ENCODE measurements around the gene RRAGD.
A peak's percentile ranks its signal among the peaks of the same experiment; 100 is the strongest.

Gene RRAGD

GRCh38 chr6:89375427-89376267, 36.4 kb downstream of the RRAGD start:
- no peak for DNase-seq

GRCh38 chr6:89372506-89372901, 39.6 kb downstream of the RRAGD start:
- DNase-seq = no peak

GRCh38 chr6:89371849-89372505, 40.1 kb downstream of the RRAGD start:
- peak in 1 of 2 experiments; percentile 62 for DNase-seq

- peak in 1 of 2 experiments; percentile 46 for DNase-seq
Observed at GRCh38 chr6:89368999-89369398, 43.1 kb downstream of the RRAGD start.

GRCh38 chr6:89368107-89368506, 44.0 kb downstream of the RRAGD start:
- DNase-seq = peak in 1 of 2 experiments; percentile 28

GRCh38 chr6:89364586-89364985, 47.5 kb downstream of the RRAGD start:
- DNase-seq = no peak

GRCh38 chr6:89361171-89361570, 50.9 kb downstream of the RRAGD start:
- no peak for DNase-seq

- DNase-seq = no peak
Observed at GRCh38 chr6:89360415-89360999, 51.6 kb downstream of the RRAGD start.

GRCh38 chr6:89359561-89359960, 52.5 kb downstream of the RRAGD start:
- no peak for DNase-seq

- DNase-seq = no peak
Observed at GRCh38 chr6:89357390-89357789, 54.7 kb downstream of the RRAGD start.

GRCh38 chr6:89356642-89357170, 55.4 kb downstream of the RRAGD start:
- DNase-seq = no peak

GRCh38 chr6:89355511-89356194, 56.4 kb downstream of the RRAGD start:
- no peak for DNase-seq

- no peak for DNase-seq
Observed at GRCh38 chr6:89353702-89354392, 58.2 kb downstream of the RRAGD start.

GRCh38 chr6:89353118-89353556, 58.9 kb downstream of the RRAGD start:
- no peak for DNase-seq

GRCh38 chr6:89352278-89353117, 59.6 kb downstream of the RRAGD start, which contains the start of gene UBE2J1:
Gene UBE2J1 (minus strand): TSS chr6:89352722. CDS start chr6:89352569, 153 bp downstream.
- DNase-seq = peak; percentile 26 to 72

- DNase-seq = peak in 1 of 2 experiments; percentile 37
Observed at GRCh38 chr6:89351671-89352277, 60.3 kb downstream of the RRAGD start.

GRCh38 chr6:89350281-89350966, 61.6 kb downstream of the RRAGD start:
- DNase-seq = peak in 1 of 2 experiments; percentile 21

- DNase-seq = peak in 1 of 2 experiments; percentile 21
Observed at GRCh38 chr6:89348372-89348771, 63.7 kb downstream of the RRAGD start.

- peak in 1 of 2 experiments; percentile 13 for DNase-seq
Observed at GRCh38 chr6:89347825-89348224, 64.2 kb downstream of the RRAGD start.

GRCh38 chr6:89346433-89346832, 65.6 kb downstream of the RRAGD start:
- DNase-seq = no peak

Measured in SW 1271 (cell line).